HL-60 (cell line): ENCODE measurements around the gene ADPRS.

ENCODE experiments used
- DNase-seq, 2 experiments: peaks; one replicate each; pipeline ENCODE4 v3.0.0-alpha.2; 2010 to 2020; ENCODE audit warnings: low read depth in 1 of 2, low spot score in 1 of 2
- H3K27ac ChIP-seq: fragments of 250-450 bp; sonication (Bioruptor Pico); replicated peaks from 2 replicates; pipeline ENCODE4 v1.5.1; 2020; ENCODE audit warnings: mild to moderate bottlenecking, moderate library complexity
- H3K27me3 ChIP-seq: fragments of 250-450 bp; sonication (Bioruptor Pico); 2 replicates; pipeline ENCODE4 v1.5.1; 2021; ENCODE audit warnings: mild to moderate bottlenecking, moderate library complexity; ENCODE audit not compliant: insufficient read depth, poor library complexity, severe bottlenecking
- H3K4me3 ChIP-seq: replicated peaks from 2 replicates; pipeline ENCODE4 v1.5.1; 2011; ENCODE audit warnings: mild to moderate bottlenecking, control low read depth, low read length; ENCODE audit not compliant: insufficient read depth
- CTCF ChIP-seq: IDR thresholded peaks from one replicate; pipeline ENCODE4 v1.5.1; 2011; ENCODE audit warnings: low read length, control low read depth, inconsistent platforms; ENCODE audit not compliant: insufficient read depth
- GABPA ChIP-seq: IDR thresholded peaks from 2 replicates; pipeline ENCODE4 v1.6.1; 2012; ENCODE audit warnings: low read depth
- POLR2AphosphoS5 ChIP-seq: IDR thresholded peaks from 2 replicates; pipeline ENCODE4 v1.6.1; 2012; ENCODE audit warnings: low read depth
- REST ChIP-seq: IDR thresholded peaks from 2 replicates; pipeline ENCODE4 v1.6.1; 2012; ENCODE audit warnings: low read depth; ENCODE audit not compliant: insufficient replicate concordance
- SPI1 ChIP-seq: IDR thresholded peaks from 2 replicates; pipeline ENCODE4 v1.6.1; 2012; ENCODE audit warnings: low read depth, mild to moderate bottlenecking, borderline replicate concordance

The ADPRS gene

GRCh38 chr1:36142121-36142520, 53.4 kb downstream of the ADPRS start:
- no peak for DNase-seq
- Histone ChIP-seq H3K4me3 (no peak overlapping the region), H3K27me3 (no peaks in the 10 kb centered on the region), H3K27ac (no peak overlapping the region)
- TF ChIP-seq CTCF (no peak), REST (no peak), GABPA (no peak), SPI1 (no peak), POLR2AphosphoS5 (no peak)

GRCh38 chr1:36143424-36143823, 54.7 kb downstream of the ADPRS start:
- Histone ChIP-seq H3K4me3 (no peak overlapping the region), H3K27ac (no peak overlapping the region), H3K27me3 (no peaks in the 10 kb centered on the region)
- TF ChIP-seq SPI1: no peak
- no peak for TF ChIP-seq POLR2AphosphoS5
- TF ChIP-seq CTCF: no peak
- no peak for TF ChIP-seq GABPA
- DNase-seq: no peak
